H1 (cell line): ENCODE data around the gene ARL3. TPM values are rescaled to one million over a fixed set of nuclear protein-coding genes. Genes with fewer than 3 reads are reported as not detected.

ENCODE experiments used
- CTCF ChIA-PET: fragments of 300-600 bp; sonication (Branson Sonifier 250); formaldehyde crosslinking; loops from one replicate; lab custom pipeline; 2021; ENCODE audit not compliant: partially characterized antibody; lab: Charles Lee
- POLR2A ChIA-PET: fragments of 300-600 bp; sonication (Branson Sonifier 250); formaldehyde crosslinking; loops from one replicate; lab custom pipeline; 2021; ENCODE audit warnings: inconsistent platforms; ENCODE audit not compliant: partially characterized antibody; lab: Charles Lee
- DNase-seq, 2 experiments: peaks; one replicate each; pipeline versions ENCODE4 v3.0.0 to v3.0.0-alpha.2; 2010 to 2022; ENCODE audit warnings: low spot score in 2 of 2, low read depth in 1 of 2, mixed read lengths in 1 of 2
- FAIRE-seq: peaks from 2 replicates; lab custom pipeline; 2011; peaks lifted over from hg19 to GRCh38; lab: Jason Lieb, UNC
- H2AFZ ChIP-seq: 2 replicates; pipeline ENCODE4 v1.8.1; 2012; ENCODE audit warnings: low read length, inconsistent platforms
- H2AK5ac ChIP-seq: 2 replicates; pipeline ENCODE4 v1.6.1; 2013; ENCODE audit warnings: low read depth, low read length
- H2BK120ac ChIP-seq: replicated peaks from 2 replicates; pipeline ENCODE3; 2013; ENCODE audit warnings: low read depth, low read length, inconsistent platforms
- H2BK12ac ChIP-seq: 2 replicates; pipeline ENCODE4 v1.6.1; 2013; ENCODE audit warnings: low read depth, low read length
- H2BK15ac ChIP-seq: 2 replicates; pipeline ENCODE4 v1.6.1; 2013; ENCODE audit warnings: low read length
- H2BK20ac ChIP-seq: 2 replicates; pipeline ENCODE4 v1.6.1; 2013; ENCODE audit warnings: low read length
- H2BK5ac ChIP-seq: 2 replicates; pipeline ENCODE4 v1.6.1; 2013; ENCODE audit warnings: low read depth, low read length
- H3K14ac ChIP-seq: 2 replicates; pipeline ENCODE4 v1.6.1; 2013; ENCODE audit warnings: inconsistent platforms; ENCODE audit not compliant: insufficient read length
- H3K18ac ChIP-seq: 2 replicates; pipeline ENCODE4 v1.6.1; 2013; ENCODE audit warnings: low read length; ENCODE audit errors: extremely low read depth
- H3K23ac ChIP-seq: 2 replicates; pipeline ENCODE4 v1.6.1; 2013; ENCODE audit warnings: inconsistent platforms; ENCODE audit not compliant: insufficient read length
- H3K23me2 ChIP-seq: 2 replicates; pipeline ENCODE4 v1.6.1; 2013; ENCODE audit warnings: low read depth, low read length
- H3K27ac ChIP-seq: 2 replicates; pipeline ENCODE4 v1.6.1; 2011; ENCODE audit warnings: low read depth, low read length, inconsistent platforms
- H3K27me3 ChIP-seq, 4 experiments: replicated peaks in 1 of 4; 1 replicate in 1 of 4; 2 replicates in 3 of 4; pipeline versions ENCODE4 v1.6.1 to v1.8.1; 2011 to 2013; ENCODE audit warnings: low read length in 3 of 4, mild to moderate bottlenecking in 3 of 4, inconsistent platforms in 2 of 4, mixed read lengths in 2 of 4, moderate library complexity in 1 of 4; ENCODE audit not compliant: control insufficient read depth in 3 of 4, insufficient read depth in 3 of 4; ENCODE audit errors: extremely low read depth in 1 of 4
- H3K36me3 ChIP-seq, 4 experiments: 2 replicates each; pipeline versions ENCODE4 v1.6.1 to v1.8.1; 2011 to 2013; ENCODE audit warnings: mild to moderate bottlenecking in 4 of 4, low read length in 3 of 4, moderate library complexity in 2 of 4, control low read depth in 1 of 4, inconsistent platforms in 1 of 4; ENCODE audit not compliant: insufficient read depth in 4 of 4, control insufficient read depth in 2 of 4
- H3K4ac ChIP-seq: replicated peaks from 2 replicates; pipeline ENCODE3; 2013; ENCODE audit warnings: low read length, low read depth, mixed read lengths, inconsistent platforms; ENCODE audit not compliant: insufficient read length
- H3K4me1 ChIP-seq, 4 experiments: replicated peaks in 1 of 4; 1 replicate in 1 of 4; 2 replicates in 3 of 4; pipeline versions ENCODE4 v1.6.1 to v1.8.1; 2011 to 2013; ENCODE audit warnings: low read length in 3 of 4, inconsistent platforms in 2 of 4, mixed read lengths in 1 of 4; ENCODE audit not compliant: insufficient read depth in 4 of 4, control insufficient read depth in 3 of 4
- H3K4me2 ChIP-seq, 2 experiments: 2 replicates each; pipeline versions ENCODE4 v1.6.1 to v1.8.1; 2011 to 2013; ENCODE audit warnings: low read depth in 2 of 2, low read length in 2 of 2, control low read depth in 1 of 2, inconsistent platforms in 1 of 2, mild to moderate bottlenecking in 1 of 2; ENCODE audit not compliant: insufficient read depth in 1 of 2
- H3K4me3 ChIP-seq, 4 experiments: fragments of 200-600, 300-600 bp in 1 of 4; sonication (generic), shearing (Covaris generic), sonication (Bioruptor Twin) in 1 of 4; 2 replicates each; pipeline versions ENCODE4 v1.5.1 to v1.8.1; 2011 to 2016; ENCODE audit warnings: low read length in 4 of 4, low read depth in 3 of 4, control low read depth in 2 of 4, inconsistent platforms in 2 of 4, mild to moderate bottlenecking in 2 of 4, mixed read lengths in 1 of 4, moderate library complexity in 1 of 4; ENCODE audit not compliant: insufficient read depth in 2 of 4; ENCODE audit errors: extremely low read depth in 1 of 4
- H3K56ac ChIP-seq: replicated peaks from 2 replicates; pipeline ENCODE3; 2013; ENCODE audit warnings: low read depth, mild to moderate bottlenecking, mixed read lengths, low read length, inconsistent platforms; ENCODE audit not compliant: insufficient read length
- H3K79me1 ChIP-seq: 2 replicates; pipeline ENCODE4 v1.6.1; 2013; ENCODE audit warnings: low read depth, low read length, control low read depth
- H3K79me2 ChIP-seq, 2 experiments: 2 replicates each; pipeline versions ENCODE4 v1.6.1 to v1.8.1; 2012 to 2013; ENCODE audit warnings: low read length in 2 of 2, mild to moderate bottlenecking in 2 of 2, inconsistent platforms in 1 of 2; ENCODE audit not compliant: insufficient read depth in 2 of 2, control insufficient read depth in 1 of 2
- H3K9ac ChIP-seq, 4 experiments: replicated peaks in 1 of 4; 1 replicate in 1 of 4; 2 replicates in 3 of 4; pipeline versions ENCODE4 v1.6.1 to v1.8.1; 2011 to 2013; ENCODE audit warnings: low read depth in 3 of 4, low read length in 3 of 4, control low read depth in 2 of 4, mild to moderate bottlenecking in 2 of 4, moderate library complexity in 2 of 4, inconsistent platforms in 1 of 4; ENCODE audit errors: extremely low read depth in 1 of 4
- H3K9me3 ChIP-seq, 2 experiments: 2 replicates each; pipeline versions ENCODE4 v1.6.1 to v1.8.1; 2012 to 2013; ENCODE audit warnings: mild to moderate bottlenecking in 2 of 2, moderate library complexity in 2 of 2, control low read depth in 1 of 2, inconsistent platforms in 1 of 2, low read depth in 1 of 2, low read length in 1 of 2, mixed read lengths in 1 of 2; ENCODE audit not compliant: insufficient read depth in 2 of 2
- H4K20me1 ChIP-seq, 2 experiments: replicated peaks in 1 of 2; 2 replicates each; pipeline versions ENCODE3 to v1.8.1; 2011 to 2013; ENCODE audit warnings: inconsistent platforms in 2 of 2, low read length in 2 of 2, mild to moderate bottlenecking in 1 of 2; ENCODE audit not compliant: insufficient read depth in 2 of 2, control insufficient read depth in 1 of 2
- H4K5ac ChIP-seq: 2 replicates; pipeline ENCODE4 v1.6.1; 2013; ENCODE audit warnings: low read length, low read depth, mixed read lengths, inconsistent platforms; ENCODE audit not compliant: insufficient read length
- H4K8ac ChIP-seq: 2 replicates; pipeline ENCODE4 v1.8.0; 2013; ENCODE audit warnings: mild to moderate bottlenecking, moderate library complexity, low read length, inconsistent platforms; ENCODE audit not compliant: insufficient read depth; ENCODE audit errors: extremely low read depth
- H4K91ac ChIP-seq: replicated peaks from 2 replicates; pipeline ENCODE3; 2013; ENCODE audit warnings: low read length, mixed read lengths, inconsistent platforms; ENCODE audit not compliant: insufficient read length
- JUN ChIP-seq: IDR thresholded peaks from 2 replicates; pipeline ENCODE4 v1.6.1; 2011; ENCODE audit warnings: low read depth, mild to moderate bottlenecking, improper control_type of control experiment, low read length
- RAD21 ChIP-seq, 2 experiments: IDR thresholded peaks in 1 of 2; conservative IDR thresholded peaks in 1 of 2; 2 replicates each; pipeline ENCODE4 v1.6.1; 2011; ENCODE audit warnings: low read depth in 2 of 2, low read length in 2 of 2, improper control_type of control experiment in 1 of 2, inconsistent platforms in 1 of 2, mild to moderate bottlenecking in 1 of 2, moderate library complexity in 1 of 2
- RBBP5 ChIP-seq: IDR thresholded peaks from 2 replicates; pipeline ENCODE4 v1.7.1; 2012; ENCODE audit warnings: low read depth, mild to moderate bottlenecking, inconsistent platforms, low read length, moderate library complexity, borderline replicate concordance
- WGBS, 2 experiments: shearing (Covaris generic) in 1 of 2; methylation state at CpG; one replicate each; pipeline versions ENCODE4 v1.1.6 to v1.1.7; 2013 to 2015; ENCODE audit warnings: low lambda C conversion rate in 2 of 2, mixed read lengths in 2 of 2, inconsistent platforms in 1 of 2, low coverage in 1 of 2, missing lambda C conversion rate in 1 of 2; ENCODE audit not compliant: insufficient replicate concordance in 2 of 2, insufficient coverage in 1 of 2, insufficient read length in 1 of 2; ENCODE audit errors: extremely low coverage in 1 of 2, missing lambda C conversion rate in 1 of 2; 5-methylcytosine and 5-hydroxymethylcytosine counted together
- polyA plus RNA-seq, 7 experiments: library from polyadenylated mRNA; depleted of rRNA in 3 of 7; stranded (reverse) in 5 of 7; unstranded in 2 of 7; fragments of >200 nt in 5 of 7; fragments of 200-250 nt in 2 of 7; gene quantifications; 1 replicate in 5 of 7; 2 replicates in 1 of 7; 4 replicates in 1 of 7; pipeline versions ENCODE4 v1.2.1 to v1.2.3, GENCODE V29; 2011 to 2013; ENCODE audit warnings: missing spikeins in 2 of 7, mixed read lengths in 2 of 7
- total RNA-seq: library from RNA; stranded (reverse); fragmentation: NEBNext Ultra II Directional; extraction: Animal tissue kit (Norgen Biotek cat#: 25700); gene quantifications from 2 replicates; pipeline ENCODE4 v1.2.1, GENCODE V29; 2021

ARL3 gene
- total and polyA plus RNA-seq, 2 of the 8 experiments (the other 6 are each of a cell fraction or from before 2014, with no cell fraction given) = 8.8 to 16.2 TPM

GRCh38 chr10:102652170-102652916 lies 61.9 kb downstream of the ARL3 start:
- no peak overlapping the region for H2BK120ac ChIP-seq
- peaks cover 0 to 39% (median 32%) of the 10 kb centered on the region in 4 experiments; a peak in 6 of 7 replicates for H3K4me1 ChIP-seq
- no peak overlapping the region for H4K8ac ChIP-seq
- no peak overlapping the region; a peak in 1 of 7 replicates for H3K9ac ChIP-seq
- WGBS, 2 experiments = 91% methylated on average over 12 of the region's 12 CpGs; no CpG with 5 or more reads in 1 of the 2 experiments
- H2AK5ac ChIP-seq = no peak overlapping the region
- no peak overlapping the region for H3K4me2 ChIP-seq
- TF ChIP-seq JUN (no peak), RBBP5 (no peak), RAD21 (IDR thresholded peaks at IDR 0.05 in 1 of 2, conservative IDR thresholded peaks at IDR 0.05 in 1 of 2; ENCODE audit: low read depth in 2 of 2, low read length in 2 of 2) (no peak)
- H4K20me1 ChIP-seq = peaks cover 11 to 24% of the 10 kb centered on the region in 2 experiments
- no peaks in the 10 kb centered on the region for H3K9me3 ChIP-seq
- no peak overlapping the region for H3K23ac ChIP-seq
- H3K27ac ChIP-seq = no peak overlapping the region
- POLR2A ChIA-PET = interaction anchor here (5.1 kb wide), 1 partner anchor 8 kb away, joined by 39 read pairs; no protein-coding TSS in a partner anchor
- H2BK12ac ChIP-seq = no peak overlapping the region
- no peaks in the 10 kb centered on the region for H3K27me3 ChIP-seq
- H3K4ac ChIP-seq = no peak overlapping the region
- peaks cover 7 to 22% (median 11%) of the 10 kb centered on the region in 4 experiments; a peak in 5 of 8 replicates for H3K36me3 ChIP-seq
- H3K79me1 ChIP-seq = peaks cover 24% of the 10 kb centered on the region
- H2BK20ac ChIP-seq = no peak overlapping the region
- CTCF ChIA-PET = interaction anchor here (1.0 to 13.0 kb wide), 7 partner anchors 10 to 37 kb away, joined by 3 to 145 read pairs (median 6); no protein-coding TSS in a partner anchor
- H4K5ac ChIP-seq = no peak overlapping the region
- H3K14ac ChIP-seq = no peak overlapping the region
- H2AFZ ChIP-seq = no peak overlapping the region
- H3K23me2 ChIP-seq = no peaks in the 10 kb centered on the region
- H2BK5ac ChIP-seq = no peak overlapping the region
- no peak for FAIRE-seq
- no peak overlapping the region for H2BK15ac ChIP-seq
- no peak overlapping the region for H3K56ac ChIP-seq
- H3K18ac ChIP-seq = no peak overlapping the region
- no peak for DNase-seq
- H3K4me3 ChIP-seq = no peak overlapping the region
- H4K91ac ChIP-seq = no peak overlapping the region
- peaks cover 0 to 62% of the 10 kb centered on the region in 2 experiments; a peak in 2 of 4 replicates for H3K79me2 ChIP-seq
